ENCODE results near the gene RNF215.
"Not testable (repeated sequence)": the region's sequence is repeated elsewhere in the genome, so short reads cannot be mapped to it uniquely, and the experiment has no call there.

RNF215 gene

DNA sequence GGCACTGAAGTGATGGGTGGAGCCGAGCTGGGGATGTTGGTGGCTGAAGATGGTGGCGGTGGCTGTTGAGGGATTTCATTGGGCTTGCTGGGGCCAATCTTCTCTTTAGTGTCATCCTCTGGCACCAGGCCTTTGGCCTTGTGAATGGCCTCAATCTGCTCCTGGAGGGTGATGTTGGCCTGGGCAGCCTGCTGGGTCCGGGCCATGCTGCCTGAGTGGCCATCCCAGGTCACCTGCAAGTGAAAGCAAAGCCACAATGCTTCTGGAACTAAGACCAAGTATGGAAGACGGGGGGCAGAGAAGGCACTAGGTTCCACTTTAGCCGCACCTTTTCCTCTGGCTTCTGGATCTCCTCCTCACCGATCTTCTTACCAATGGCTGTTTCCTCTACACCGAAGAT, 48.4 kb downstream of the RNF215 start:
- no peaks in the 10 kb centered on the region for H3K4me1 ChIP-seq (ENCODE audit: control insufficient read depth, insufficient read depth, low read length)
- no peak overlapping the region for H3K4me3 ChIP-seq (ENCODE audit: low read depth, low read length)
- no peaks in the 10 kb centered on the region for H3K9me3 ChIP-seq (ENCODE audit: control insufficient read depth, insufficient read depth, low read depth, low read length)
- H3K27ac ChIP-seq (ENCODE audit: low read depth, low read length), result no peak overlapping the region
- peaks cover 98% of the 10 kb centered on the region for H3K36me3 ChIP-seq (ENCODE audit: control insufficient read depth, insufficient read depth, low read length)
- H3K9ac ChIP-seq (ENCODE audit: low read length), result no peak overlapping the region
- no peaks in the 10 kb centered on the region for H3K27me3 ChIP-seq (ENCODE audit: control insufficient read depth, insufficient read depth, low read length)

- not testable (repeated sequence) for H3K4me3 ChIP-seq (ENCODE audit: low read depth, low read length); H3K9ac ChIP-seq (ENCODE audit: low read length); H3K4me1 ChIP-seq (ENCODE audit: control insufficient read depth, insufficient read depth, low read length); H3K9me3 ChIP-seq (ENCODE audit: control insufficient read depth, insufficient read depth, low read depth, low read length); H3K27me3 ChIP-seq (ENCODE audit: control insufficient read depth, insufficient read depth, low read length); H3K27ac ChIP-seq (ENCODE audit: low read depth, low read length)
- peaks cover 98% of the 10 kb centered on the region for H3K36me3 ChIP-seq (ENCODE audit: control insufficient read depth, insufficient read depth, low read length)
These were observed 48.9 kb downstream of the RNF215 start for GRCh38 chr22:30338341-30338740.

GRCh38 chr22:30337461-30337778, 49.8 kb downstream of the RNF215 start:
- Histone ChIP-seq H3K4me3 (ENCODE audit: low read depth, low read length) (no peak overlapping the region), H3K27ac (ENCODE audit: low read depth, low read length) (no peak overlapping the region), H3K4me1 (ENCODE audit: control insufficient read depth, insufficient read depth, low read length) (no peaks in the 10 kb centered on the region), H3K9ac (ENCODE audit: low read length) (no peak overlapping the region), H3K36me3 (ENCODE audit: control insufficient read depth, insufficient read depth, low read length) (peaks cover 98% of the 10 kb centered on the region), H3K27me3 (ENCODE audit: control insufficient read depth, insufficient read depth, low read length) (no peaks in the 10 kb centered on the region), H3K9me3 (ENCODE audit: control insufficient read depth, insufficient read depth, low read depth, low read length) (no peaks in the 10 kb centered on the region)

GRCh38 chr22:30336752-30337460, 50.3 kb downstream of the RNF215 start:
- H3K9ac ChIP-seq (ENCODE audit: low read length), result no peak overlapping the region

DNA sequence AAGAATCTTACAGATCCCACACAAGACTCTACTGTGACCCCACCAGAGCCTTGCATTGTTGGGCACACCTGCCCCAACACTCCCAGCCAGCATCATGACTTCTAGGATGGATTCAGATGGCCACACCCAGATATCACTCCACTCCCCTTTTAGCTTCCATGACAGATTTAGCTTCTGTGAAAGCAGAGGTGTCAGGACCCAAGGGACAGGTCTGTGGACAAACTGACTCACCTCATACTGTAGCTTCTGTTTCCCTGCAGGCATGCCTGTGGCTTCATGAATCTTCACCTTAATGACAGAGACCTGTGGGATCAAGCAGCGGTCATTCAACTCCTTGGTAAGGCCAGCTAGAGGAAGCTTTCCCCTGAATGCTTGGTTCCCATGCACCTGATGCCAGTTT, 52.0 kb downstream of the RNF215 start:
- no peaks in the 10 kb centered on the region for H3K4me1 ChIP-seq (ENCODE audit: control insufficient read depth, insufficient read depth, low read length)
- H3K27me3 ChIP-seq (ENCODE audit: control insufficient read depth, insufficient read depth, low read length), result no peaks in the 10 kb centered on the region
- no peaks in the 10 kb centered on the region for H3K9me3 ChIP-seq (ENCODE audit: control insufficient read depth, insufficient read depth, low read depth, low read length)
- no peak overlapping the region for H3K4me3 ChIP-seq (ENCODE audit: low read depth, low read length)
- peaks cover 90% of the 10 kb centered on the region for H3K36me3 ChIP-seq (ENCODE audit: control insufficient read depth, insufficient read depth, low read length)
- H3K27ac ChIP-seq (ENCODE audit: low read depth, low read length), result no peak overlapping the region
- H3K9ac ChIP-seq (ENCODE audit: low read length), result no peak overlapping the region

More at GRCh38 chr22:30336752-30337460, 50.3 kb downstream of the RNF215 start:
- no peaks in the 10 kb centered on the region for H3K27me3 ChIP-seq (ENCODE audit: control insufficient read depth, insufficient read depth, low read length)
- no peaks in the 10 kb centered on the region for H3K4me1 ChIP-seq (ENCODE audit: control insufficient read depth, insufficient read depth, low read length)
- no peaks in the 10 kb centered on the region for H3K9me3 ChIP-seq (ENCODE audit: control insufficient read depth, insufficient read depth, low read depth, low read length)
- no peak overlapping the region for H3K27ac ChIP-seq (ENCODE audit: low read depth, low read length)
- peaks cover 96% of the 10 kb centered on the region for H3K36me3 ChIP-seq (ENCODE audit: control insufficient read depth, insufficient read depth, low read length)
- H3K4me3 ChIP-seq (ENCODE audit: low read depth, low read length), result no peak overlapping the region

DNA sequence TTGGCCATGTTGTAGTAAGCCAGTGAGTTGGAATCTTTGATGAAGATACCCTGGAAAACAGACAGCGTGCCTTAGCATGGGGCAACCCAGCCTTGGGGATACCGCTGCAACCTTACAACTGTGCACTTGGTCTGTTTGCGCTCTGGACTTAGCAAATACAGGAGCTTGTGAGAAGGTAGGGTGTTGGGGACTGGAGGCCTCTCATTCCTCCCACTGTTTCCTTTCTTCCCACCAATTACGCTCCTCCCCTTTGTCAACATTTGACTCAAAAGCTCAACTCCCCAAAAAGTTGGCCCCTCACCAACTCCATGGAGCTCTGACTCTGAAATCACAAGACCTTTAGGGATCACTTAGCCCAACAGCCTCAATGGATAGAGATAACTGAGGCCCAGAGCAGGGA, 52.6 kb downstream of the RNF215 start:
- H3K4me3 ChIP-seq (ENCODE audit: low read depth, low read length), result no peak overlapping the region

GRCh38 chr22:30333707-30334087, 53.5 kb downstream of the RNF215 start:
- H3K9ac ChIP-seq (ENCODE audit: low read length), result no peak overlapping the region
- no peak overlapping the region for H3K4me3 ChIP-seq (ENCODE audit: low read depth, low read length)
- peaks cover 74% of the 10 kb centered on the region for H3K36me3 ChIP-seq (ENCODE audit: control insufficient read depth, insufficient read depth, low read length)
- no peak overlapping the region for H3K27ac ChIP-seq (ENCODE audit: low read depth, low read length)
- H3K27me3 ChIP-seq (ENCODE audit: control insufficient read depth, insufficient read depth, low read length), result no peaks in the 10 kb centered on the region
- no peaks in the 10 kb centered on the region for H3K4me1 ChIP-seq (ENCODE audit: control insufficient read depth, insufficient read depth, low read length)
- H3K9me3 ChIP-seq (ENCODE audit: control insufficient read depth, insufficient read depth, low read depth, low read length), result no peaks in the 10 kb centered on the region

More for the DNA sequence above, 52.6 kb downstream of the RNF215 start:
- H3K9me3 ChIP-seq (ENCODE audit: control insufficient read depth, insufficient read depth, low read depth, low read length), result no peaks in the 10 kb centered on the region
- H3K4me1 ChIP-seq (ENCODE audit: control insufficient read depth, insufficient read depth, low read length), result no peaks in the 10 kb centered on the region
- H3K9ac ChIP-seq (ENCODE audit: low read length), result no peak overlapping the region
- no peaks in the 10 kb centered on the region for H3K27me3 ChIP-seq (ENCODE audit: control insufficient read depth, insufficient read depth, low read length)
- H3K36me3 ChIP-seq (ENCODE audit: control insufficient read depth, insufficient read depth, low read length), result peaks cover 84% of the 10 kb centered on the region
- H3K27ac ChIP-seq (ENCODE audit: low read depth, low read length), result no peak overlapping the region

- Histone ChIP-seq H3K27me3 (ENCODE audit: control insufficient read depth, insufficient read depth, low read length) (no peaks in the 10 kb centered on the region), H3K4me3 (ENCODE audit: low read depth, low read length) (no peak overlapping the region), H3K9me3 (ENCODE audit: control insufficient read depth, insufficient read depth, low read depth, low read length) (no peaks in the 10 kb centered on the region), H3K36me3 (ENCODE audit: control insufficient read depth, insufficient read depth, low read length) (peaks cover 69% of the 10 kb centered on the region), H3K4me1 (ENCODE audit: control insufficient read depth, insufficient read depth, low read length) (no peaks in the 10 kb centered on the region; the same call in 1 of the 2 replicates), H3K9ac (ENCODE audit: low read length) (no peak overlapping the region), H3K27ac (ENCODE audit: low read depth, low read length) (no peak overlapping the region)
These were observed 54.1 kb downstream of the RNF215 start for GRCh38 chr22:30332994-30333706.

GRCh38 chr22:30332551-30332950, 54.7 kb downstream of the RNF215 start:
- Histone ChIP-seq H3K36me3 (ENCODE audit: control insufficient read depth, insufficient read depth, low read length) (peaks cover 64% of the 10 kb centered on the region), H3K9me3 (ENCODE audit: control insufficient read depth, insufficient read depth, low read depth, low read length) (no peaks in the 10 kb centered on the region)

More at GRCh38 chr22:30332551-30332950, 54.7 kb downstream of the RNF215 start:
- H3K4me3 ChIP-seq (ENCODE audit: low read depth, low read length), result no peak overlapping the region
- H3K4me1 ChIP-seq (ENCODE audit: control insufficient read depth, insufficient read depth, low read length), result peaks cover 2% of the 10 kb centered on the region
- H3K9ac ChIP-seq (ENCODE audit: low read length), result no peak overlapping the region
- H3K27ac ChIP-seq (ENCODE audit: low read depth, low read length), result no peak overlapping the region
- no peaks in the 10 kb centered on the region for H3K27me3 ChIP-seq (ENCODE audit: control insufficient read depth, insufficient read depth, low read length)
